ENCODE measurements around the gene SYT11. TPM values are rescaled to one million over a fixed set of nuclear protein-coding genes. Genes with fewer than 3 reads are reported as not detected.

The SYT11 gene
- total and polyA plus RNA-seq, 5 donors from 2014 or later, result 14.4 to 34.1 (median 21.4) TPM

DNA sequence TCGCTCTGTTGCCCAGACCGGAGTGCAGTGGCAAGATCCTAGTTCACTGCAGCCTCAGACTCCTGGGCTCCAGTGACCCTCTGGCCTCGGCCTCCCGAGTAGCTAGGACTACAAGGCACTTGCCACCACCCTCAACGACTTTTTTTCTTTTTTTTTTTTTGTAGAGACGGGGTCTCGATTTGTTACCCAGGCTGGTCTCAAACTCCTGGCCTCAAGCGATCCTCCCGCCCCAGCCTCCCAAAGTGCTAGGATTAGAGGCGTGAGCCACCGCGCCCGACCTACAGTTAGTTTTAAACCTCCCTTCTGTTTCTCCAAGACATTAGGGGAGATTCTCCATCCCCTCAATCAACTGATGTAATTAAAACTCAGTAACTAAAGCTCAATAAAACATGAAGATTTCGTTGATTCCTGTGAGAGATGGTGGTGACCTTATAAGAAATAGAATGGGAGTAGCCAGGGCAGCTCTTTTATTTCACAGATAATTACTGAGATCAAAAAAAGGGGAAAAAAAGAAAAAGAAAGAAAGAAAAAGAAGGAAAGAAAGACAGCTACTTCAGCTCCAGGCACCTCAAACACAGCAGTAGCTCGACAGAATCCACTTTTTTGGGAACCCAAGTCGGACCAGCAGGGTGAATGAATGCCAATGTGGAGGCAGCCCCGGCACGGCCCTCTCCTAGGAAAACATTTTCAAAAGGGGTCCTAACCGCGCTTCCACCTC lies 3.0 kb upstream of the SYT11 start:
- Mint-ChIP-seq H3K36me3 (peaks cover 19% of the 10 kb centered on the region), H3K9me3 (no peaks in the 10 kb centered on the region), H3K27me3 (peaks cover 4% of the 10 kb centered on the region), H3K4me1 (peaks cover 22 to 69% (median 39%) of the 10 kb centered on the region in 4 donors), H3K4me3 (peak overlapping the region; percentile 95 to 99 (median 98)), H3K27ac (peak overlapping the region; percentile 98 to 100 (median 100))
- Histone ChIP-seq H3K4me3 (ENCODE audit: low read depth, low read length) (peak overlapping the region; percentile 85), H3K4me1 (ENCODE audit: control insufficient read depth, insufficient read depth, low read length, poor library complexity, severe bottlenecking) (peaks cover 35% of the 10 kb centered on the region), H3K27me3 (ENCODE audit: control insufficient read depth, insufficient read depth, low read length) (no peaks in the 10 kb centered on the region), H3K36me3 (ENCODE audit: control insufficient read depth, insufficient read depth, low read length) (peaks cover 23% of the 10 kb centered on the region), H3K9me3 (ENCODE audit: control insufficient read depth in 2 of 2, low read length in 2 of 2) (no peaks in the 10 kb centered on the region), H3K27ac (ENCODE audit: insufficient read depth, low read length, poor library complexity, severe bottlenecking) (peak overlapping the region; percentile 87)
- ATAC-seq (ENCODE audit: low read depth in 2 of 2) (no peak), DNase-seq (no peak)

DNA sequence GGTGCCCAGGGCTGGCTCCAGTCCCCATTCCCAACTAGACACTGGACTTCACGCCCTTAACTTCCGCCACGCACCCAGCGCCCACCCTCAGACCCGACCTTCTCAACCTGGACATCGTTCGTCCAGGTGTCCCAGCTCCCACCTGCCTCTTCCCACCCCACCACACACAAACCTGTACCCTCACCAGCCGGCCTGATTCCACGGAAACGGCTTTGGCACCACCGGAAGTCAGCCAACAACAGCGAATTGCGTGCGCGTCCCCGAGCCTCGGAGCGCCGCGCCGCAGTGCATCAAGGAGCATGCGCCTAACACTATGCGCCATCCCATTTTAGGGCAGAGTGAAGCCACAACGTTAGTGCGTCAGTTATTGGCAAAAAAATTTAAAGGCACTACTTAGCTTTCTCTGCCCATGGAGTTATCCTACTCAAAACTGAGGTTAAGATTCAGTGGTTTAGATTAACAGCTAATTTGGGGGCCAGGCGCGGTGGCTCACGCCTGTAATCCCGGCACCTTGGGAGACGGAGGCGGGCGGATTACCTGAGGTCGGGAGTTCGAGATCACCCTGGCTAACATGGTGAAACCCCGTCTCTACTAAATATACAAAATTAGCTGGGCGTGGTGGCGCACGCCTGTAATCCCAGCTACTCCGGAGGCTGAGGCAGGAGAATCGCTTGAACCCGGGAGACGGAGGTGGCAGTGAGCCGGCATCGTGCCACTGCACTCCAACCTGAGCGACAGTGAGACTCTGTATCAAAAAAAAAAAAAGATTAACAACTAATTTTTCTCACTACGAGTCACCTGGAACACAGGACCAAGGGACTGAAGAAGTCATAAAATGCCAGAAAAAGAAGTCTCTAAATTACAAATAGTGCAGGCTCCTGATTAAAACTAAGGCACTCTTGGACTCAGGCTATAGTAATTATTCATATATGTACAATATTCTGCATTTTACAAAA lies 2.1 kb upstream of the SYT11 start, which contains the start of gene GON4L:
Gene GON4L, minus strand, starts transcription at position 240 of the 956 bp plus-strand sequence. CDS start 3,434 bp downstream, outside the sequence.
- H3K4me1 Mint-ChIP-seq, result peaks cover 16 to 61% (median 34%) of the 10 kb centered on the region in 4 donors
- ATAC-seq (ENCODE audit: low read depth in 2 of 2), result peak; percentile 75 to 77

DNA sequence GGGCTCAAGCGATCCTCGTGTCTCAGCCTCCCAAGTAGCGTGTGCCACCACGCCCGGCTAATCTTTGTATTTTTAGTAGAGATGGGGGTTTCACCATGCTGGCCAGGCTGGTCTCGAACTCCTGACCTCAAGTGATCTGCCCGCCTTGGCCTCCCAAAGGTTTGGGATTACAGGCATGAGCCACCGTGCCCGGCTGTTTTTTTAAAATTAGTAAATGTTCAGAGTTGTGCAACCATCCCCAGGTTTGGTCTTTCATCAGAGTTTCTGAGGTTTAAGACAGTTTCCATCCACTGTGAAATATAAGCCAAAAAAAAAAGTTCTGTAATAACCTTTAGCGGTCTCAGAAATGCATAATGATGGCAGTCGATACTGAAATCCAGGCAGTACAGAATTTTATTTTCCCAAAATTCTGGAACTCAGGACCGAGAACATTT lies 550 bp upstream of the SYT11 start:
- Mint-ChIP-seq H3K4me1 (peaks cover 10 to 49% (median 25%) of the 10 kb centered on the region in 4 donors), H3K27me3 (peaks cover 9% of the 10 kb centered on the region), H3K4me3 (peak overlapping the region; percentile 95 to 99 (median 95)), H3K9me3 (no peaks in the 10 kb centered on the region), H3K27ac (peak overlapping the region; percentile 94 to 96 (median 95)), H3K36me3 (peaks cover 8% of the 10 kb centered on the region)
- Histone ChIP-seq H3K27me3 (ENCODE audit: control insufficient read depth, insufficient read depth, low read length) (no peaks in the 10 kb centered on the region), H3K4me3 (ENCODE audit: low read depth, low read length) (peak overlapping the region; percentile 94), H3K27ac (ENCODE audit: insufficient read depth, low read length, poor library complexity, severe bottlenecking) (peak overlapping the region; percentile 88), H3K4me1 (ENCODE audit: control insufficient read depth, insufficient read depth, low read length, poor library complexity, severe bottlenecking) (peaks cover 35% of the 10 kb centered on the region), H3K36me3 (ENCODE audit: control insufficient read depth, insufficient read depth, low read length) (peaks cover 4% of the 10 kb centered on the region), H3K9me3 (ENCODE audit: control insufficient read depth in 2 of 2, low read length in 2 of 2) (no peaks in the 10 kb centered on the region)
- DNase-seq (peak in 1 of 3 donors; percentile 1), ATAC-seq (ENCODE audit: low read depth in 2 of 2) (no peak)

More for the DNA sequence above, 2.1 kb upstream of the SYT11 start, which contains the start of gene GON4L:
- peak within 1 kb of the TSS; percentile 85 for H3K4me3 ChIP-seq (ENCODE audit: low read depth, low read length)
- peaks cover 15% of the 10 kb centered on the region for H3K36me3 Mint-ChIP-seq
- peak within 1 kb of the TSS; percentile 87 for H3K27ac ChIP-seq (ENCODE audit: insufficient read depth, low read length, poor library complexity, severe bottlenecking)
- peaks cover 17% of the 10 kb centered on the region for H3K36me3 ChIP-seq (ENCODE audit: control insufficient read depth, insufficient read depth, low read length)
- H3K4me3 Mint-ChIP-seq, result peak within 1 kb of the TSS; percentile 95 to 99 (median 98)
- peaks cover 35% of the 10 kb centered on the region for H3K4me1 ChIP-seq (ENCODE audit: control insufficient read depth, insufficient read depth, low read length, poor library complexity, severe bottlenecking)
- H3K27me3 Mint-ChIP-seq, result peaks cover 9% of the 10 kb centered on the region
- no peaks in the 10 kb centered on the region for H3K27me3 ChIP-seq (ENCODE audit: control insufficient read depth, insufficient read depth, low read length)
- H3K27ac Mint-ChIP-seq, result peak within 1 kb of the TSS; percentile 98 to 100 (median 100)
- no peaks in the 10 kb centered on the region for H3K9me3 ChIP-seq (ENCODE audit: control insufficient read depth in 2 of 2, low read length in 2 of 2)
- DNase-seq, result peak; percentile 83 to 96 (median 90)
- H3K9me3 Mint-ChIP-seq, result no peaks in the 10 kb centered on the region

- peaks cover 35% of the 10 kb centered on the region for H3K4me1 ChIP-seq (ENCODE audit: control insufficient read depth, insufficient read depth, low read length, poor library complexity, severe bottlenecking)
- peak overlapping the region; percentile 95 to 99 (median 95) for H3K4me3 Mint-ChIP-seq
- H3K9me3 ChIP-seq (ENCODE audit: control insufficient read depth in 2 of 2, low read length in 2 of 2), result no peaks in the 10 kb centered on the region
- no peaks in the 10 kb centered on the region for H3K36me3 ChIP-seq (ENCODE audit: control insufficient read depth, insufficient read depth, low read length)
- H3K27me3 ChIP-seq (ENCODE audit: control insufficient read depth, insufficient read depth, low read length), result no peaks in the 10 kb centered on the region
- H3K4me3 ChIP-seq (ENCODE audit: low read depth, low read length), result peak overlapping the region; percentile 94
- DNase-seq (peak; percentile 41 to 82 (median 51)), ATAC-seq (ENCODE audit: low read depth in 2 of 2) (peak in 1 of 2 donors; percentile 17)
- H3K27ac ChIP-seq (ENCODE audit: insufficient read depth, low read length, poor library complexity, severe bottlenecking), result peak overlapping the region; percentile 88
- no peaks in the 10 kb centered on the region for H3K9me3 Mint-ChIP-seq
- H3K4me1 Mint-ChIP-seq, result peaks cover 8 to 47% (median 20%) of the 10 kb centered on the region in 4 donors
- H3K27me3 Mint-ChIP-seq, result peaks cover 9% of the 10 kb centered on the region
- H3K27ac Mint-ChIP-seq, result peak overlapping the region; percentile 94 to 96 (median 95)
- peaks cover 5% of the 10 kb centered on the region for H3K36me3 Mint-ChIP-seq
Observed at GRCh38 chr1:155859881-155860871, 809 bp downstream of the SYT11 start.

DNA sequence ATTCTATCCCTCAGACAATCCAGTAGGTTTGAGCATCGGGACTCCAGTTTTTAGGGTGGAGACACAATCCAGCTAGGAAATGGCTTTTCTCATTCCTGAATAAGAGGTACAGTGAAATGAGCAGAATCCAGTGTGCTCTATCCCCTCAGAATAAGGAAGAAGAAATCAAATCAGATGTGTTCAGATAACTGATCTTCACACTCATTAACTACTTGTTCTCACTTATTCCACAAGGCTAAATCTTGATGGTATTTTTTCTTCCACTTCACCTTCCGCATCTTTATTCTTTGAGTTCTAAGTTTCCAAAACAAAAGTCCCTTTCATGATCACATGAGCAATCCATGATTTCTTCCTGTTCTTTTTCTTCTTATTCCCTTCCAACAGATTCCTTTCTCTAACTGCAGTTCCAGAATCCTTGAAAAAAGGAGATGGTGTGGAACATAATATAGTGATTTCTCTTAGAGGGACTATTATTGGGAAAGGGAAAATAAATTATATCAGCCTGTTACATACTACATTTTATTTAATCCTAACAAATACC lies 1.7 kb downstream of the SYT11 start:
- H3K4me1 Mint-ChIP-seq, result peaks cover 6 to 40% (median 17%) of the 10 kb centered on the region in 4 donors
- no peaks in the 10 kb centered on the region for H3K9me3 Mint-ChIP-seq
- Histone ChIP-seq H3K4me1 (ENCODE audit: control insufficient read depth, insufficient read depth, low read length, poor library complexity, severe bottlenecking) (peaks cover 33% of the 10 kb centered on the region), H3K27me3 (ENCODE audit: control insufficient read depth, insufficient read depth, low read length) (no peaks in the 10 kb centered on the region), H3K36me3 (ENCODE audit: control insufficient read depth, insufficient read depth, low read length) (no peaks in the 10 kb centered on the region), H3K9me3 (ENCODE audit: control insufficient read depth in 2 of 2, low read length in 2 of 2) (no peaks in the 10 kb centered on the region), H3K4me3 (ENCODE audit: low read depth, low read length) (no peak overlapping the region), H3K27ac (ENCODE audit: insufficient read depth, low read length, poor library complexity, severe bottlenecking) (peak overlapping the region; percentile 88)
- no peak for DNase-seq
- peak overlapping the region in 2 of 4 donors; percentile 47 to 56 for H3K4me3 Mint-ChIP-seq
- H3K27ac Mint-ChIP-seq, result peak overlapping the region in 2 of 3 donors; percentile 94 to 96
- H3K36me3 Mint-ChIP-seq, result peaks cover 3% of the 10 kb centered on the region
- H3K27me3 Mint-ChIP-seq, result peaks cover 9% of the 10 kb centered on the region
- ATAC-seq (ENCODE audit: low read depth in 2 of 2), result no peak

- peaks cover 9% of the 10 kb centered on the region for H3K27me3 Mint-ChIP-seq
- no peak overlapping the region for H3K27ac ChIP-seq (ENCODE audit: insufficient read depth, low read length, poor library complexity, severe bottlenecking)
- peaks cover 3% of the 10 kb centered on the region for H3K36me3 Mint-ChIP-seq
- no peaks in the 10 kb centered on the region for H3K9me3 Mint-ChIP-seq
- H3K27me3 ChIP-seq (ENCODE audit: control insufficient read depth, insufficient read depth, low read length), result no peaks in the 10 kb centered on the region
- DNase-seq (no peak), ATAC-seq (ENCODE audit: low read depth in 2 of 2) (no peak)
- no peak overlapping the region for H3K27ac Mint-ChIP-seq
- H3K9me3 ChIP-seq (ENCODE audit: control insufficient read depth in 2 of 2, low read length in 2 of 2), result no peaks in the 10 kb centered on the region
- peaks cover 5 to 31% (median 14%) of the 10 kb centered on the region in 4 donors for H3K4me1 Mint-ChIP-seq
- H3K36me3 ChIP-seq (ENCODE audit: control insufficient read depth, insufficient read depth, low read length), result no peaks in the 10 kb centered on the region
- peaks cover 24% of the 10 kb centered on the region for H3K4me1 ChIP-seq (ENCODE audit: control insufficient read depth, insufficient read depth, low read length, poor library complexity, severe bottlenecking)
- H3K4me3 Mint-ChIP-seq, result peak overlapping the region in 1 of 4 donors; percentile 60
- no peak overlapping the region for H3K4me3 ChIP-seq (ENCODE audit: low read depth, low read length)
Observed at GRCh38 chr1:155861896-155862295, 2.5 kb downstream of the SYT11 start.
